Endothelial cell (in vitro differentiated cells): ENCODE results near the gene SIL1. TPM values are rescaled to one million over a fixed set of nuclear protein-coding genes. Genes with fewer than 3 reads are reported as not detected.

Experiments used
- DNase-seq: peaks from one replicate; pipeline ENCODE4 v3.0.0; 2021; ENCODE audit warnings: low spot score
- H3K27ac Mint-ChIP-seq: one replicate; pipeline ENCODE4 v1.8.0; 2021; ENCODE audit warnings: mixed read lengths, inconsistent platforms; ENCODE audit not compliant: unreplicated experiment
- H3K27me3 Mint-ChIP-seq: one replicate; pipeline ENCODE4 v1.8.0; 2021; ENCODE audit warnings: mild to moderate bottlenecking, moderate library complexity, mixed read lengths, inconsistent platforms; ENCODE audit not compliant: unreplicated experiment
- H3K36me3 Mint-ChIP-seq: one replicate; pipeline ENCODE4 v1.8.0; 2021; ENCODE audit warnings: mild to moderate bottlenecking, low read depth, mixed read lengths, inconsistent platforms; ENCODE audit not compliant: unreplicated experiment
- H3K4me1 Mint-ChIP-seq: one replicate; pipeline ENCODE4 v1.8.0; 2021; ENCODE audit warnings: mild to moderate bottlenecking, mixed read lengths, inconsistent platforms; ENCODE audit not compliant: unreplicated experiment
- H3K4me3 Mint-ChIP-seq: one replicate; pipeline ENCODE4 v1.8.0; 2021; ENCODE audit warnings: mild to moderate bottlenecking, mixed read lengths, inconsistent platforms; ENCODE audit not compliant: unreplicated experiment
- H3K9me3 Mint-ChIP-seq: one replicate; pipeline ENCODE4 v1.8.0; 2021; ENCODE audit warnings: mixed read lengths, inconsistent platforms; ENCODE audit not compliant: unreplicated experiment
- CTCF ChIP-seq: fragments of 200-600 bp; sonication (generic); IDR thresholded peaks from one replicate; pipeline ENCODE4 v1.5.0; 2021; ENCODE audit warnings: antibody characterized with exemption; ENCODE audit not compliant: unreplicated experiment
- total RNA-seq: library from RNA; stranded (reverse); fragmentation: NEBNext Ultra II Directional; extraction: Animal tissue kit (Norgen Biotek cat#: 25700); gene quantifications from one replicate; pipeline ENCODE4 v1.2.1, GENCODE V29; 2021; ENCODE audit not compliant: unreplicated experiment

SIL1 gene
- total RNA-seq, 1 donor from 2014 or later = 35.6 TPM

- Mint-ChIP-seq H3K4me3 (no peak overlapping the region), H3K27me3 (no peaks in the 10 kb centered on the region), H3K4me1 (no peaks in the 10 kb centered on the region), H3K27ac (no peak overlapping the region), H3K36me3 (peaks cover 3% of the 10 kb centered on the region), H3K9me3 (no peaks in the 10 kb centered on the region)
- no peak for DNase-seq
- TF ChIP-seq CTCF = no peak
Measured at GRCh38 chr5:139079991-139080610, 118.1 kb downstream of the SIL1 start.

DNA sequence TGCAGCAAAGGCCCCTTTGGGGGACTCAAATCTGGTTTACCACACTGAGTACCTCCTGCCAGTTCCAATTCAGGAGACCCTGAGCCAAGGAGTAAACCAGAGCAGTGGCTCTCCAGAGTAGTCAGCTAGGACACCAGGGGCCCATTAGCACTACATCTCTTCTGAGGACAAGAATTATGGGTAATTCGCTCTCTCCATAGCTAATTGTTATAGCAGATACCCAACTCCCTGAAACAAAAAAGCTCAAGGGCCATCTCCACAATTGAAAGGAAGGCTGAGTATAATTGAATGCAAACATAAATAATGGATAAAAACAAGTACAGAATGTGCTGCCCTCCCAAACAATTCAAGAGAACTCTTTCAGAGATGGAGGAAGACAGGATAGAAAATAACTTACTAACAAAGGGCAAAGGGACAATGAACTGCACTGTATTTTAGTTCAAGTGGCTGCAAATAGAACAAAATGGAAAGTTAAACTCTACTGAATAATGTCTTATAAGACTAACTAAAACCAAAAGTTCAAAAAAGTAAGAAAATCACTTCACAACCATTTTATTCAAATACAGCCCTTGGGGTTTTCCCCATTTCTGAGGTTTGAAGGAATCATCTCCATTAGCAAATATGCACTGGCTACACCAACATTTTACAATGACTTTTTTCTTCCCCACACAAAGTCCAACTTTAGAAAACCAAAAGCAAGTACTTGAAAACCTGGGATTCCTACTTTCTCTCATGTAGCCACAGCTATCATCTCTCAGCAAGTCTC is 118.8 kb downstream of the SIL1 start:
- no peaks in the 10 kb centered on the region for H3K4me1 Mint-ChIP-seq
- H3K9me3 Mint-ChIP-seq = no peaks in the 10 kb centered on the region
- no peaks in the 10 kb centered on the region for H3K36me3 Mint-ChIP-seq
- H3K27ac Mint-ChIP-seq = no peak overlapping the region
- no peak for TF ChIP-seq CTCF
- H3K27me3 Mint-ChIP-seq = no peaks in the 10 kb centered on the region
- no peak for DNase-seq
- no peak overlapping the region for H3K4me3 Mint-ChIP-seq

DNA sequence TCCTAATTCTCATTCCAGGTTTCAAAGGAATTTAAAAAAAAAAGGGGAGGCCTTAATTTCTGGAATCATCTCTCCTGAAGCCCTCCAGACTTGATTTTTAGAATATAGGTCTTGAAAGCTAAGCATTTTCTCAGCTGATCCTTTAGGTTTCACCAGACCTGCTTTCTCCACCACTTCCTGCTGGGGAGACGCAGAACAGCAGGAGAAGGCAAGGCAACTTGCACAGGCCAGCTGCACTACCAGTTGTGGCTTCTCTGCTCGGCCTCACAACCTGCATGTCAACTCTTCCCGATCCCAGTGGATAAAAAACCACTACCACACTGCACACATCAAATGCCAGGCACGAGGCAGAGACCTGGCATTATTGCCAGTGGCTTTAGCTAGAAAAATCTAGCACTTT is 119.8 kb downstream of the SIL1 start:
- Mint-ChIP-seq H3K9me3 (no peaks in the 10 kb centered on the region), H3K4me1 (no peaks in the 10 kb centered on the region), H3K36me3 (no peaks in the 10 kb centered on the region), H3K4me3 (no peak overlapping the region), H3K27me3 (no peaks in the 10 kb centered on the region), H3K27ac (no peak overlapping the region)
- DNase-seq = no peak
- TF ChIP-seq CTCF = no peak

GRCh38 chr5:139077899-139078298 is 120.3 kb downstream of the SIL1 start:
- DNase-seq = no peak
- no peaks in the 10 kb centered on the region for H3K27me3 Mint-ChIP-seq
- H3K9me3 Mint-ChIP-seq = no peaks in the 10 kb centered on the region
- no peaks in the 10 kb centered on the region for H3K36me3 Mint-ChIP-seq
- H3K27ac Mint-ChIP-seq = no peak overlapping the region
- no peak overlapping the region for H3K4me3 Mint-ChIP-seq
- no peaks in the 10 kb centered on the region for H3K4me1 Mint-ChIP-seq
- TF ChIP-seq CTCF = no peak

DNA sequence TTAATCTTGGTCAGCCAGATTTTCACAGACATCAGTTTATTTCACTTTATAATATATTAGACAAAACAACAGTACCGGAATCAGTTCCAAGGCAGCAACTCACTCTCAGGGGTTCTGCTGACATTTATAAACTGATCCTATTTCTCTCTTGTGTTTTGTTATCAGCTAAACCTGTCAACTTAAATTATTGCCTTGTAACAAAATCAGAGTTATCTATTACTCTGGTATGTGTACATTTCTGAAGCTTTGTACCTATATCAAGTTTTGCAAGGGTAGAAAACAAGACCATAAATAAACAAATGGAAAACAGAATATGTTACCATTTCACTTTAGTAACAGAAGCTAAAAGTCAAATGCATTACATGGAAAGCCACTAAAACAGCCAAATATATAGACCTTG is 122.1 kb downstream of the SIL1 start:
- TF ChIP-seq CTCF = no peak
- no peaks in the 10 kb centered on the region for H3K9me3 Mint-ChIP-seq

More for the DNA sequence above, 122.1 kb downstream of the SIL1 start:
- no peaks in the 10 kb centered on the region for H3K27me3 Mint-ChIP-seq
- H3K4me1 Mint-ChIP-seq = no peaks in the 10 kb centered on the region
- no peak overlapping the region for H3K27ac Mint-ChIP-seq
- H3K36me3 Mint-ChIP-seq = no peaks in the 10 kb centered on the region
- no peak for DNase-seq
- H3K4me3 Mint-ChIP-seq = no peak overlapping the region
